ENCODE results near the gene IQGAP1.
"Not testable (repeated sequence)": the region's sequence is repeated elsewhere in the genome, so short reads cannot be mapped to it uniquely, and the experiment has no call there.

IQGAP1 gene

GRCh38 chr15:90483637-90484036 is 95.6 kb downstream of the IQGAP1 start:
- ATAC-seq, result no peak
- no peak for DNase-seq

GRCh38 chr15:90487186-90487585 is 99.1 kb downstream of the IQGAP1 start:
- DNase-seq, result no peak
- no peak for ATAC-seq

DNA sequence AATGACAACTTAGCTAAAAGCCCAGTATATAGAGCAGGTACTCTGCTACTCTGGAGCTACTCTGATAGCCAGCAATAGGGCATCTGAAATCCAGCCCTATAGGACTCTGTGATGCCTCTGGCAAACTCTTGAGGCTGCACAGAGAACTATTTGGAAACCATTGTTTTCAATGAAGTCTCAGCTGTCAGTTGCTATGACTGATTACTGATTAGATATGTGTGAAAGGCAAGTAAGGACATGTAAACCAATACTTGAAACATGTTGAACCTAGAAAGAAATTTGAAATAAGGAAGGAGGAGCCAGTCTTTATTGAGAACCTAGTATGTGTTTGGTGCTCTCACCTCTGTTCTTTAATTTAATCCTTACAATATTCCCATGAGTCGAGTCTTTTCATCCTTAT is 101.5 kb downstream of the IQGAP1 start:
- no peak for DNase-seq
- no peak for ATAC-seq

- no peak for DNase-seq
- ATAC-seq, result no peak
Observed at GRCh38 chr15:90489944-90490343, 101.9 kb downstream of the IQGAP1 start.

DNA sequence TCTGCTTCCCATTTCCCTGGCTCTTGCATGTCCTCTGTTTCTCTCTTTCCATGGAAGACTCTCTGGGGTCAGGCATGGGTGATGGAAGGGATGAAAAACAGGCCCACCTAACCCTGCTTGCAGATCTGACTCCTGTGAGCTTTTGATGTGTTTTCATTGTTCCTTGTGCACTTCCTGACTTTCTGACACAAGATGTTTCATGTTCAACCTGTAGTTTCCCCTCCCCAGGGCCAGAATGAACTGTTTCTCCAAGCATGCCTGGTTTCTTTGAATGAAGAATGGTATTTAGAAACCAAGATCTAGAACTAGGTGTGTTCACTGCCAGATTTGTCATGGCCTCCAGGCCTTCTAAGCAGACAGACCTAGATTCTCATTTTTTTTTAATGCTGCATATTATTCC is 105.6 kb downstream of the IQGAP1 start:
- ATAC-seq, result no peak

DNA sequence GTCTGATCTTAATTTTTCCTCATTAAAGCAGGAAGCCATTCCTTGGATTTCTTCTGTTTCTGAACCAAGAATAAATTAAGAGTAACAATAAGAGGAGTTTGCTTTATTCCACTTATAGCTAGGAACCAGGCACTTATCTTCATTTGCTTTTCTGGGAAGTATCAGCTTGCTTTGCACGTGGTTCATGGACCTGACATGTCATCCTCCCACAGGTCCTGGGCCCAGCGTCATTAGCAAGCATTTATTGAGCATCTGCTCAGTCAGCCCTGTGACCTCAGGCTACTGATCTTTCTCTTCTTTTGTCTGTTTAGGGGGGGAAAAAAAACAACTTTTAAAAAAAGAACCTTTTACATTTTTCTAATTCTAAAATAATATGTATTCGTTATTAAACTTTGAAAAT is 107.0 kb downstream of the IQGAP1 start:
- DNase-seq (no peak), ATAC-seq (no peak)

More for the DNA sequence above, 105.6 kb downstream of the IQGAP1 start:
- no peak for DNase-seq

DNA sequence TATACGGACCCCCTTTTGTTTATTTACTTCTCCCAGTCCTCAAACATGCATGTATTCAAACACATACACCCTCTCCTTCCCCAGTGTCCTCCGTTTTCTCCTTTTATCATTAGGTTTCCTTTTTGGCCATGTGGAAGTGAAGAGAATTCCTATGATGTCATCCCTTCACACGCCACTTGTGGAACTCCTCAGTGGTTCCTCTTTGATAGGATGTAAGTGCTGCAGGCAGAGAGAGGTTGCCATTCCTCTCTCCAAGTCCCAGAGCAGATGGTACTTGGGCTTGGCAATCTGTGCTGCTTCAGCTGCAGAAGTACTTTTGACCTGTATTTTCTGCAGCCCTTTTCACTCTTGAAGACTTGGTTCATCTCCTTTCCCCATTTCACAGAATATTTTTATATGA is 108.7 kb downstream of the IQGAP1 start:
- ATAC-seq (no peak), DNase-seq (no peak)

DNA sequence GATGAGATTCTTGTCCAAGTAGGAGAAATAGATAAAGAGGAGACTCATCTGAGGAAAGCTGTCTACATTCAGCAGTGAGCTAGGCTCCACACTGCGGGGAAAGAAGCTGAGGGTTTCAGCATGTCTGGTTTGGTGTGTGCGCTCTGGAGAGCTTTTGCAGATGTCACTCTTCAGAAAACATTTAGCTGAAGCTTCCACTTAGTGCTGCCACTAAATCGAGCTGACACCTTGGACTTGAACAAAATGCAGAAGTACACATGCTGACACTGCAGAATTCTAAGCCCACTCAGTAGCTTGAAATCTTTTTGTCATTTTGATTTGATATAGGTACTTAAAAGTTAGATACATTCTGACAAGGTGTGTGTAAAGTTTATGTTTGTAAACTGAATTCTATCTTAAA is 109.3 kb downstream of the IQGAP1 start:
- no peak for DNase-seq
- no peak for ATAC-seq

- ATAC-seq (no peak), DNase-seq (no peak)
Observed at GRCh38 chr15:90497912-90498311, 109.9 kb downstream of the IQGAP1 start.

DNA sequence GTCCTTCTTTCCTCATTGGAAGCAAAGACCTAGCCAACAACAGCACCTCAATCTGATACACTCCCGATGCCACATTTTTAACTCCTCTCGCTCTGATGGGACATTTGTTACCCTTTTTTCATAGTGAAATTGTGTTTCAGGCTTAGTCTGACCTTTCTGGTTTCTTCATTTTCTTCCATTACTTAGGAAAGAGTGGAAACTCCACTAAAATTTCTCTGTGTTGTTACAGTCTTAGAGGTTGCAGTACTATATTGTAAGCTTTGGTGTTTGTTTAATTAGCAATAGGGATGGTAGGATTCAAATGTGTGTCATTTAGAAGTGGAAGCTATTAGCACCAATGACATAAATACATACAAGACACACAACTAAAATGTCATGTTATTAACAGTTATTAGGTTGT is 112.1 kb downstream of the IQGAP1 start:
- no peak for DNase-seq
- no peak for ATAC-seq

- ATAC-seq, result no peak
- no peak for DNase-seq
Observed at GRCh38 chr15:90501898-90502297, 113.9 kb downstream of the IQGAP1 start.

DNA sequence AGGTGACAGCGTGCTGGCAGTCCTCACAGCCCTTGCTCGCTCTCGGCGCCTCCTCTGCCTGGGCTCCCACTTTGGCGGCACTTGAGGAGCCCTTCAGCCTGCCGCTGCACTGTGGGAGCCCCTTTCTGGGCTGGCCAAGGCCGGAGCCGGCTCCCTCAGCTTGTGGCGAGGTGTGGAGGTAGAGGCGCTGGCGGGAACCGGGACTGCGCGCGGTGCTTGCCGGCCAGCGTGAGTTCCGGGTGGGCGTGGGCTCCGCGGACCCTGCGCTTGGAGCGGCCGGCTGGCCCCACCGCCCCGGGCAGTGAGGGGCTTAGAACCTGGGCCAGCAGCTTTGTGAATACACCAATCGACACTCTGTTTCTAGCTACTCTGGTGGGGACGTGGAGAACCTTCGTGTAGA is 122.7 kb downstream of the IQGAP1 start:
- not testable (repeated sequence) for ATAC-seq, DNase-seq

DNA sequence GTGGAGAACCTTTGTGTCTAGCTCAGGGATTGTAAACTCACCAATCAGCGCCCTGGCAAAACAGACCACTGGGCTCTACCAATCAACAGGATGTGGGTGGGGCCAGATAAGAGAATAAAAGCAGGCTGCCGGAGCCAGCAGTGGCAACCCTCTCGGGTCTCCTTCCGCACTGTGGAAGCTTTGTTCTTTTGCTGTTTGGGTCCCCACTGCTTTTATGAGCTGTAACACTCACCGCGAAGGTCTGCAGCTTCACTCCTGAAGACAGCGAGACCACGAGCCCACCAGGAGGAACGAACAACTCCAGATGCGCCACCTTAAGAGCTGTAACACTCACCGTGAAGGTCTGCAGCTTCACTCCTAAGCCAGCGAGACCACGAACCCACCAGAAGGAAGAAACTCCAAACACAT is 123.2 kb downstream of the IQGAP1 start:
- ATAC-seq, result not testable (repeated sequence)
- peak; percentile 22 for DNase-seq

- DNase-seq, result no peak
Observed at GRCh38 chr15:90512276-90512675, 124.2 kb downstream of the IQGAP1 start.

DNA sequence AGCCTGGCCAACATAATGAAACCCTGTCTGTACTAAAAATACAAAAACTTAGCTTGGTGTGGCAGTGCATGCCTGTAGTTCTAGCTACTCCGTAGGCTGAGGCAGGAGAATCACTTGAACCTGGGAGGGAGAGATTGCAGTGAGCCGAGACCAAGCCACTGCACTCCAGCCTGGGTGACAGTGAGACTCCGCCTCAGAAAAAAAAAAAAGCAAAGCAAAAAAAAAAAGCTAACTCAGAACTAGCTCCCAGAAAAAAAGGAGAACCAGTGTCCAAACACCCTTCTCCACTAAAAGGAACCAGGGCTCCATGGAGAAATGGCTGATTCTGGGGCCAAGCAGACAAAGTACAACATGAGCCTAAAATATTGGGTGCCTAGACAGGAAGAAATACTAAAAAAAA is 124.9 kb downstream of the IQGAP1 start:
- DNase-seq, result no peak
- no peak for ATAC-seq

More at GRCh38 chr15:90512276-90512675, 124.2 kb downstream of the IQGAP1 start:
- ATAC-seq, result no peak

- ATAC-seq (no peak), DNase-seq (no peak)
Observed at GRCh38 chr15:90513448-90513847, 125.4 kb downstream of the IQGAP1 start.

- ATAC-seq, result not testable (repeated sequence)
Observed at GRCh38 chr15:90513893-90514292, 125.9 kb downstream of the IQGAP1 start.

GRCh38 chr15:90519688-90520087 is 131.6 kb downstream of the IQGAP1 start:
- no peak for ATAC-seq

More at GRCh38 chr15:90513893-90514292, 125.9 kb downstream of the IQGAP1 start:
- DNase-seq, result not testable (repeated sequence)

DNA sequence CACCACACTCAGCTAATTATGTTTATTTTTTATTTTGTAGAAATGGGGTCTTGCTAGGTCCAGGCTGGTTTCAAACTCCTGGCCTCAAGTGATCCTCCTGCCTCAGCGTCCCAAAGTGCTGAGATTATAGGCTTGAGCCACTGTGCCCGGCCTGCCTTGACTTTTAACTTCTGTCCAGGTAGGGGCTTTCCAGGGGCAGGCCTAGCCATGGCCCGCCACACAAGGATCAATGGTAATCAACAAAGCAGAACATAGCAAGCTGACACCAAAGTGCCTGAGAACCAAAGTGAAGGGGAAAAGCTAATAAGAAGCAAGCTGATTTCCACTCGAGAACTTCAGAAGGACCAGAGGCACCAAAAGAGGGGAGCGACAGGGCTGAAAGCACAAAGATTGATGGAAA is 132.3 kb downstream of the IQGAP1 start:
- DNase-seq (no peak), ATAC-seq (no peak)

More at GRCh38 chr15:90519688-90520087, 131.6 kb downstream of the IQGAP1 start:
- DNase-seq, result no peak

GRCh38 chr15:90523373-90523772 is 135.3 kb downstream of the IQGAP1 start:
- no peak for DNase-seq
- no peak for ATAC-seq

DNA sequence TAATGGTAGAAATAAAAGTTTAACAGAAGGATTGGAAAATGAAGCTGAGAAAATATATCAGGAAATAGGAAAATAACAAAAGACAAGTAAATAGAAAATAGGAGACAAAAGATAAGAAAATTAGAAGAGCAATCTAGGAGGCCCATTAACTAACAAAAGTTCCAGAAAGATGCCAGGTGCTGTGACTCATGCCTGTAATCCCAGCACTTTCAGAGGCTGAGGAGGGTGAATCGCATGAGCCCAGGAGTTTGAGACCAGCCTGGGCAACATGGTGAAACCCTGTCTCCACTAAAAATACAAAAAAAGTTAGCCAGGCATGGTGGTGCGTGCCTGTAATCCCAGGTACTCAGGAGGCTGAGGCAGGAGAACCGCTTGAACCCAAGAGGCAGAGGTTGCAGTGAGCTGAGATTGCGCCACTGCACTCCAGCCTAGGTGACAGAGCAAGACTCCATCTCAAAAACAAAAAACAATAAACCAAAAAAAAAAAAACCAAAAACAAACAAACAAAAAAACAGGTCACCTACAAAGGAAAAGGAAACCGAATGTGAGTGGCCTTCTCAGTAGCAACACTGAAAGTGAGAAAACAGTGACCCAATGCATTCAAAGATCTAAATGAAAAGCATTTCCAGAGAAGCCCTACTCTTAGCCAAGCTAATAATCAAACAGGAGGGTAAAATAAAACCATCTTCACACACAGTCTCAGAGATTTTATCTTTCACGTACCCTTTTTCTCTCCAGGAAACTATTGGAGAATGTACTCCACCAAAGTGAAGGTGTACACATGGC is 136.2 kb downstream of the IQGAP1 start:
- not testable (repeated sequence) for ATAC-seq

DNA sequence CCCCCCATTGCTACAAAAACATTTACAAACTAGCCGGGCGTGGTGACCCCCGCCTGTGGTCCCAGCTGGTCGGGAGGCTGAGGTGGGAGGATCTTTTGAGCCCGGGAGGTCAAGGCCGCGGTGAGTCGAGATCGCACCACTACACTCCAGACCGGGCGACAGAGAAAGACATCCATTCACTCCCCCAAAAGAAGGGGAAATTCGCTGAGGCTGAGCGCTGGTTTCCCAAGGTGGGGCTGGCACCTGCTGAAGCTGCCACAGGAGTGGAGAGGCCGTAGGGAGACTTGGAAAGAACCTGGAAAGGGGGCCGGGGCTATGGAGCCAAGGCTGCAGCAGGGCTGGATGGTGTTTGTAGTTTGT is 140.9 kb downstream of the IQGAP1 start:
- ATAC-seq, result no peak
- DNase-seq, result no peak

More for the DNA sequence above, 136.2 kb downstream of the IQGAP1 start:
- DNase-seq, result not testable (repeated sequence)

GRCh38 chr15:90529371-90530249 is 141.6 kb downstream of the IQGAP1 start, which contains the start of gene CRTC3:
Gene CRTC3 (plus strand): TSS chr15:90529923. CDS start chr15:90530072, 149 bp downstream.
- DNase-seq, result peak; percentile 65
- ATAC-seq, result peak; percentile 85
